Fibroblast of lung (primary cell): ENCODE results near the gene UPF3A.

Source experiments
- EZH2 ChIP-seq: IDR thresholded peaks from 2 replicates; pipeline ENCODE4 v1.5.1; 2012; ENCODE audit warnings: low read length, control low read depth, mild to moderate bottlenecking; ENCODE audit errors: missing control alignments
- TF ChIP-seq, protein P1 (sequence below), 2 donors: IDR thresholded peaks in 1 of 2; conservative IDR thresholded peaks in 1 of 2; 1 replicate in 1 of 2; 2 replicates in 1 of 2; pipeline ENCODE4 v1.5.1; 2011 to 2012; ENCODE audit warnings: low read length in 2 of 2, control low read depth in 1 of 2, inconsistent platforms in 1 of 2, low read depth in 1 of 2, mild to moderate bottlenecking in 1 of 2

DNA sequence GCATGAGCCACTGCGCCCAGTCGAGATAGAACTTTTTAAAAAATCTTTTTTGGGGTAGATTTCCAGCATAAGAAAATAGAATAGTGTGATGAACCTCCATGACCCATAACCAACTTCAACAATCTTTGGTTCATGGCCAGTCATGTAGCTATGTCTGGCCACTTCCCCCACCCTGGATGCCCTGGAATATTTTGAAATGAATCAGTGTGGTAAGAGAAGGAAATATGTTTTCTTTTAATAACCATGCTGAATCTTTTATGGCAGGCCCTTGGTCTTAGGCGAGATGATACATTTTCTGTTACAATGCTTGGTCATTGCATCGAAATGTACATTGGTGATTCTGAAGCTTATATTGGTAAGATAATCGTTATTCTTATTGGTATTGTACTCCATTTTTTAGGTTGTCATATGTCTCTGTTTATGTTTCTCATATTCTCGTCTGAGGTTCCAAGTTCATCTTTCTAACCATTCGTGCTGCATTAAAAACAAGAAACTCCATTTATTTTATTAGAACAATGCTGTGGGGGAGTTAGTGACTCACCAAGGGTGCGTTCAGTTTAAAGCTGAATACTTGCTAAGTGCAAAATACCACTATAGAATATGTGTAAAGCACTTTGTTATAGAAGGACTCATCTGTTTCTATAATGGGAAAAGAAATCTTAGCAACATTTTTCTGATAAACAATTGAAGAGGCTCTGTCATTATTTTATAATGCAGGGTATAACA is 16.4 kb upstream of the UPF3A start:
- TF ChIP-seq, protein P1, sequence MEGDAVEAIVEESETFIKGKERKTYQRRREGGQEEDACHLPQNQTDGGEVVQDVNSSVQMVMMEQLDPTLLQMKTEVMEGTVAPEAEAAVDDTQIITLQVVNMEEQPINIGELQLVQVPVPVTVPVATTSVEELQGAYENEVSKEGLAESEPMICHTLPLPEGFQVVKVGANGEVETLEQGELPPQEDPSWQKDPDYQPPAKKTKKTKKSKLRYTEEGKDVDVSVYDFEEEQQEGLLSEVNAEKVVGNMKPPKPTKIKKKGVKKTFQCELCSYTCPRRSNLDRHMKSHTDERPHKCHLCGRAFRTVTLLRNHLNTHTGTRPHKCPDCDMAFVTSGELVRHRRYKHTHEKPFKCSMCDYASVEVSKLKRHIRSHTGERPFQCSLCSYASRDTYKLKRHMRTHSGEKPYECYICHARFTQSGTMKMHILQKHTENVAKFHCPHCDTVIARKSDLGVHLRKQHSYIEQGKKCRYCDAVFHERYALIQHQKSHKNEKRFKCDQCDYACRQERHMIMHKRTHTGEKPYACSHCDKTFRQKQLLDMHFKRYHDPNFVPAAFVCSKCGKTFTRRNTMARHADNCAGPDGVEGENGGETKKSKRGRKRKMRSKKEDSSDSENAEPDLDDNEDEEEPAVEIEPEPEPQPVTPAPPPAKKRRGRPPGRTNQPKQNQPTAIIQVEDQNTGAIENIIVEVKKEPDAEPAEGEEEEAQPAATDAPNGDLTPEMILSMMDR (conservative IDR thresholded peaks at IDR 0.05 in 1 of 2, IDR thresholded peaks at IDR 0.05 in 1 of 2; ENCODE audit: low read depth in 1 of 2, low read length in 2 of 2): no peak
- TF ChIP-seq EZH2: no peak
